ENCODE measurements around the gene FAM9C. TPM values are rescaled to one million over a fixed set of nuclear protein-coding genes. Genes with fewer than 3 reads are reported as not detected.
A peak's percentile ranks its signal among the peaks of the same experiment; 100 is the strongest.

Gene FAM9C
- total and polyA plus RNA-seq, 9 of the 15 experiments (the other 6 are each of a cell fraction or from before 2014, with no cell fraction given), result not detected

DNA sequence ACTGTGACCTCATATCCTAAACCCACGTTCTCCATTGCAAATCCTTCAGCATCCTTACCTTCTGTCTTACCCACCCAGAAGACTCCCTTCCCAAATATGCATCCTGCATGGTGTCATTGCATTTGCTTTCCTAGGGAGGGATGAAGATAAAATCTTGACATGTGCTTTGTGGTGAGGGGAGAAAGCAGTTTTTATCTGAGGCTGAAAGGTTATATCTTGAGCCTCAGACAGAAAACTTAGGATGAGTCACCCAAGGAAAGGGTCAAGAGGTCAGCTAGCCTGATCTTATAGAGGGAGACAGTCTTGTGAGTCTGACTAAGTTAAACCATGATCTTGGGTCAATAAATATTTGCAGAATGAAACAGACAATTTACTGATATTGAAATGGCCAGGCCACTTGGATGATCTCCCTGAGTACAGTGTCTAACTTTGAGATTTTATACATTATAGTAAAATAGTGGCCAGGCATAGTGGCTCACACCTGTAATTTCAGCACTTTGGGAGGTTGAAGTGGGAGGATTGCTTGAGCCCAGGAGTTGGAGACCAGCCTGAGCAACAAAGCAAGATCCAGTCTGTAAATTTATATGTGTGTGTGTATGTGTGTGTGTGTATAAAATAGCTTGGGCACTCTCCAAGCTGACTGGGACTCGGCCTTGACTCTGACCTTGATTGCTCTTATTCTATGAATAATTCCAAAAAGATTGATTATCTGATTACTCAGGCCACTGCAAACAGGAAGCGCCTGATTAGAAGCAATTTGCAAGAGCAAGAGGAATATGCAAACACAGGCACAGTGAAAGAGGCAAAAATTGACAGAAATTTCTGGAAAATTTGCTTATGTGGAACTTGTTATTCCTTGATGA is 15.4 kb upstream of the FAM9C start (continued):
- TF ChIP-seq, protein P1, sequence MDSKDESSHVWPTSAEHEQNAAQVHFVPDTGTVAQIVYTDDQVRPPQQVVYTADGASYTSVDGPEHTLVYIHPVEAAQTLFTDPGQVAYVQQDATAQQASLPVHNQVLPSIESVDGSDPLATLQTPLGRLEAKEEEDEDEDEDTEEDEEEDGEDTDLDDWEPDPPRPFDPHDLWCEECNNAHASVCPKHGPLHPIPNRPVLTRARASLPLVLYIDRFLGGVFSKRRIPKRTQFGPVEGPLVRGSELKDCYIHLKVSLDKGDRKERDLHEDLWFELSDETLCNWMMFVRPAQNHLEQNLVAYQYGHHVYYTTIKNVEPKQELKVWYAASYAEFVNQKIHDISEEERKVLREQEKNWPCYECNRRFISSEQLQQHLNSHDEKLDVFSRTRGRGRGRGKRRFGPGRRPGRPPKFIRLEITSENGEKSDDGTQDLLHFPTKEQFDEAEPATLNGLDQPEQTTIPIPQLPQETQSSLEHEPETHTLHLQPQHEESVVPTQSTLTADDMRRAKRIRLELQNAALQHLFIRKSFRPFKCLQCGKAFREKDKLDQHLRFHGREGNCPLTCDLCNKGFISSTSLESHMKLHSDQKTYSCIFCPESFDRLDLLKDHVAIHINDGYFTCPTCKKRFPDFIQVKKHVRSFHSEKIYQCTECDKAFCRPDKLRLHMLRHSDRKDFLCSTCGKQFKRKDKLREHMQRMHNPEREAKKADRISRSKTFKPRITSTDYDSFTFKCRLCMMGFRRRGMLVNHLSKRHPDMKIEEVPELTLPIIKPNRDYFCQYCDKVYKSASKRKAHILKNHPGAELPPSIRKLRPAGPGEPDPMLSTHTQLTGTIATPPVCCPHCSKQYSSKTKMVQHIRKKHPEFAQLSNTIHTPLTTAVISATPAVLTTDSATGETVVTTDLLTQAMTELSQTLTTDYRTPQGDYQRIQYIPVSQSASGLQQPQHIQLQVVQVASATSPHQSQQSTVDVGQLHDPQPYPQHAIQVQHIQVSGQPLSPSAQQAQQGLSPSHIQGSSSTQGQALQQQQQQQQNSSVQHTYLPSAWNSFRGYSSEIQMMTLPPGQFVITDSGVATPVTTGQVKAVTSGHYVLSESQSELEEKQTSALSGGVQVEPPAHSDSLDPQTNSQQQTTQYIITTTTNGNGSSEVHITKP (IDR thresholded peaks at IDR 0.05; ENCODE audit: partially characterized antibody), result no peak
- no peak for TF ChIP-seq ZNF282 (CRISPR knock-in tag; IDR thresholded peaks at IDR 0.05)
- TF ChIP-seq, protein P2, sequence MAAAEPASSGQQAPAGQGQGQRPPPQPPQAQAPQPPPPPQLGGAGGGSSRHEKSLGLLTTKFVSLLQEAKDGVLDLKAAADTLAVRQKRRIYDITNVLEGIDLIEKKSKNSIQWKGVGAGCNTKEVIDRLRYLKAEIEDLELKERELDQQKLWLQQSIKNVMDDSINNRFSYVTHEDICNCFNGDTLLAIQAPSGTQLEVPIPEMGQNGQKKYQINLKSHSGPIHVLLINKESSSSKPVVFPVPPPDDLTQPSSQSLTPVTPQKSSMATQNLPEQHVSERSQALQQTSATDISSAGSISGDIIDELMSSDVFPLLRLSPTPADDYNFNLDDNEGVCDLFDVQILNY (CRISPR knock-in tag; IDR thresholded peaks at IDR 0.05), result no peak
- TF ChIP-seq TOE1 (IDR thresholded peaks at IDR 0.05; ENCODE audit: borderline replicate concordance), result peak; percentile 48; the same call in 1 of the 2 replicates
- no peak for TF ChIP-seq TOE1 (CRISPR knock-in tag; IDR thresholded peaks at IDR 0.05; ENCODE audit: borderline replicate concordance, low read depth)
- TF ChIP-seq MEF2A (IDR thresholded peaks at IDR 0.05; ENCODE audit: control insufficient read depth, low read depth, low read length), result no peak
- TF ChIP-seq SIN3A (IDR thresholded peaks at IDR 0.05; ENCODE audit: borderline replicate concordance in 2 of 2, control insufficient read depth in 1 of 2, low read depth in 2 of 2, low read length in 2 of 2), result no peak
- TF ChIP-seq, protein P3, sequence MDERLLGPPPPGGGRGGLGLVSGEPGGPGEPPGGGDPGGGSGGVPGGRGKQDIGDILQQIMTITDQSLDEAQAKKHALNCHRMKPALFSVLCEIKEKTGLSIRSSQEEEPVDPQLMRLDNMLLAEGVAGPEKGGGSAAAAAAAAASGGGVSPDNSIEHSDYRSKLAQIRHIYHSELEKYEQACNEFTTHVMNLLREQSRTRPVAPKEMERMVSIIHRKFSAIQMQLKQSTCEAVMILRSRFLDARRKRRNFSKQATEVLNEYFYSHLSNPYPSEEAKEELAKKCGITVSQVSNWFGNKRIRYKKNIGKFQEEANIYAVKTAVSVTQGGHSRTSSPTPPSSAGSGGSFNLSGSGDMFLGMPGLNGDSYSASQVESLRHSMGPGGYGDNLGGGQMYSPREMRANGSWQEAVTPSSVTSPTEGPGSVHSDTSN (CRISPR knock-in tag; IDR thresholded peaks at IDR 0.05; ENCODE audit: low read depth), result no peak
- TF ChIP-seq, protein P3 (tag; conservative IDR thresholded peaks at IDR 0.05; ENCODE audit: low read depth), result no peak
